ENCODE results near the gene CES3. TPM values are rescaled to one million over a fixed set of nuclear protein-coding genes. Genes with fewer than 3 reads are reported as not detected.

Gene CES3
- polyA plus RNA-seq, 2 of the 4 experiments (the other 2 are of a cell fraction), result 2.1 to 3.8 TPM

DNA sequence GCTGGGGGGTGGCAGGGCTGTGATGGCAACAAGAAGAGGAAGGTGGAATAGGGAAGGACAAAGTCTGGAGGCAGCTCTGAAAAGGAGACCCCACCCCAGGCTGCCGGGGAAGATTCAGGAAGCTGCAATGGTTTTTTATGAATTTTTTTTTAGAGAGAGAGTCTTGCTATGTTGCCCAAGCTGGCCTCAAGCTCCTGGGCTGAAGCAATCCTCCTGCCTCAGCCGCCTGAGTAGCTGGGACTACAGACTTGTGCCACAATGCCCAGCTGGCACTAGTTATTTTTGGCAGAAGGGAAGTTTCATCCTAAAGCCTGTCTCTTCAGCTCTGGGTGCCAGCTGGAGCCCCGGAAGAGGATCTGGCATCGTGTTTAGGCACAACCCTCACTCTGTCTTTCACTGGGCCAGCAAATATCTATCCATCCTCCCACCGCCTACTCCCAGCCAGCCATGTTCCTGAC is 1.3 kb upstream of the CES3 start:
- FAIRE-seq, result no peak
- Histone ChIP-seq H3K4me1 (no peaks in the 10 kb centered on the region), H3K4me2 (no peak overlapping the region), H3K4me3 (no peak overlapping the region), H3K9me3 (no peaks in the 10 kb centered on the region), H3K27ac (no peak overlapping the region)
- no peak for TF ChIP-seq PHF8 (IDR thresholded peaks at IDR 0.05; ENCODE audit: borderline replicate concordance, low read depth)
- TF ChIP-seq HOXB5 (CRISPR knock-in tag; IDR thresholded peaks at IDR 0.05), result no peak
- no peak for TF ChIP-seq MAZ (IDR thresholded peaks at IDR 0.05; ENCODE audit: borderline replicate concordance, low read depth, low read length)
- no peak for TF ChIP-seq CHD4 (IDR thresholded peaks at IDR 0.05; ENCODE audit: borderline replicate concordance)
- TF ChIP-seq, protein P1, sequence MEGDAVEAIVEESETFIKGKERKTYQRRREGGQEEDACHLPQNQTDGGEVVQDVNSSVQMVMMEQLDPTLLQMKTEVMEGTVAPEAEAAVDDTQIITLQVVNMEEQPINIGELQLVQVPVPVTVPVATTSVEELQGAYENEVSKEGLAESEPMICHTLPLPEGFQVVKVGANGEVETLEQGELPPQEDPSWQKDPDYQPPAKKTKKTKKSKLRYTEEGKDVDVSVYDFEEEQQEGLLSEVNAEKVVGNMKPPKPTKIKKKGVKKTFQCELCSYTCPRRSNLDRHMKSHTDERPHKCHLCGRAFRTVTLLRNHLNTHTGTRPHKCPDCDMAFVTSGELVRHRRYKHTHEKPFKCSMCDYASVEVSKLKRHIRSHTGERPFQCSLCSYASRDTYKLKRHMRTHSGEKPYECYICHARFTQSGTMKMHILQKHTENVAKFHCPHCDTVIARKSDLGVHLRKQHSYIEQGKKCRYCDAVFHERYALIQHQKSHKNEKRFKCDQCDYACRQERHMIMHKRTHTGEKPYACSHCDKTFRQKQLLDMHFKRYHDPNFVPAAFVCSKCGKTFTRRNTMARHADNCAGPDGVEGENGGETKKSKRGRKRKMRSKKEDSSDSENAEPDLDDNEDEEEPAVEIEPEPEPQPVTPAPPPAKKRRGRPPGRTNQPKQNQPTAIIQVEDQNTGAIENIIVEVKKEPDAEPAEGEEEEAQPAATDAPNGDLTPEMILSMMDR (IDR thresholded peaks at IDR 0.05), result no peak
- TF ChIP-seq FOSL2 (IDR thresholded peaks at IDR 0.05), result no peak
- no peak for TF ChIP-seq FOSL2 (CRISPR knock-in tag; IDR thresholded peaks at IDR 0.05)
- TF ChIP-seq, protein P2, sequence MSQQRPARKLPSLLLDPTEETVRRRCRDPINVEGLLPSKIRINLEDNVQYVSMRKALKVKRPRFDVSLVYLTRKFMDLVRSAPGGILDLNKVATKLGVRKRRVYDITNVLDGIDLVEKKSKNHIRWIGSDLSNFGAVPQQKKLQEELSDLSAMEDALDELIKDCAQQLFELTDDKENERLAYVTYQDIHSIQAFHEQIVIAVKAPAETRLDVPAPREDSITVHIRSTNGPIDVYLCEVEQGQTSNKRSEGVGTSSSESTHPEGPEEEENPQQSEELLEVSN (IDR thresholded peaks at IDR 0.05; ENCODE audit: borderline replicate concordance, low read depth), result no peak
- TF ChIP-seq RAD21 (conservative IDR thresholded peaks at IDR 0.05 in 1 of 2, IDR thresholded peaks at IDR 0.05 in 1 of 2), result no peak
- no peak for TF ChIP-seq ESRRA (IDR thresholded peaks at IDR 0.05; ENCODE audit: borderline replicate concordance, low read length)
- TF ChIP-seq, protein P3, sequence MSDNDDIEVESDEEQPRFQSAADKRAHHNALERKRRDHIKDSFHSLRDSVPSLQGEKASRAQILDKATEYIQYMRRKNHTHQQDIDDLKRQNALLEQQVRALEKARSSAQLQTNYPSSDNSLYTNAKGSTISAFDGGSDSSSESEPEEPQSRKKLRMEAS (IDR thresholded peaks at IDR 0.05), result no peak
- no peak for ATAC-seq
- 84% methylated on average over 5 of the region's 5 CpGs for WGBS (ENCODE audit: missing lambda C conversion rate)
- ChIA-PET CTCF (interaction anchor here (0.6 to 15.9 kb wide), 18 partner anchors 9 to 227 kb away, joined by 3 to 216 read pairs (median 8); partner anchors contain the start of gene B3GNT9), POLR2A (no interaction called here)
- no peak for DNase-seq (ENCODE audit: low read depth in 1 of 2, low spot score in 1 of 2)

DNA sequence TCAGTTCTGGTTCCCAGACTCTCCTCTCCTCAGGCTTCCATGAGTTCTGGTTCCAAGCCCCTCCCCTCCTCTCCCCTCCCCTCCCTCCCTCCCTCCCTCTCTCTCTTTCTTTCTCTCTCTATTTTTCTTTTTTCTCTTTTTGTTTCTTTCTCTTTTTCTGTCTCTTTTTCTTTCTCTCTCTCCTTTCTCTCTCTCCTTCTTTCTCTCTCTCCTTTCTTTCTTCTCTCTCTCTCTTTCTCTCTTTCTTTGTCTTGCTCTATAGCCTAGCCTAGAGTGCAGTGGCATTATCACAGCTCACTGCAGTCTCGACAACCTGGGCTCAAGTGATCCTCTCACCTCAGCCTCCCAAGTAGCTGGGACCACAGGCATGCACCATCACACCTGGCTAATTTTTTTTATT is 796 bp upstream of the CES3 start:
- ATAC-seq, result no peak
- CTCF ChIA-PET, result interaction anchor here (0.7 to 15.9 kb wide), 25 partner anchors 8 to 372 kb away, joined by 3 to 216 read pairs (median 5); partner anchors contain the start of gene B3GNT9
- no peak overlapping the region for H3K27ac ChIP-seq
- H3K4me3 ChIP-seq, result no peak overlapping the region
- H3K4me1 ChIP-seq, result no peaks in the 10 kb centered on the region
- no peak for FAIRE-seq
- H3K9me3 ChIP-seq, result no peaks in the 10 kb centered on the region
- DNase-seq (ENCODE audit: low read depth in 1 of 2, low spot score in 1 of 2), result no peak
- TF ChIP-seq JUN (IDR thresholded peaks at IDR 0.05), result no peak
- no peak for TF ChIP-seq FOXS1 (CRISPR knock-in tag; IDR thresholded peaks at IDR 0.05)
- TF ChIP-seq HDAC2 (IDR thresholded peaks at IDR 0.05), result no peak
- no peak for TF ChIP-seq ESRRA (IDR thresholded peaks at IDR 0.05; ENCODE audit: borderline replicate concordance, low read length)
- TF ChIP-seq POLR2AphosphoS2 (conservative IDR thresholded peaks at IDR 0.05; ENCODE audit: low read length), result no peak
- no peak for TF ChIP-seq CHD4 (IDR thresholded peaks at IDR 0.05; ENCODE audit: borderline replicate concordance)
- TF ChIP-seq, protein P4, sequence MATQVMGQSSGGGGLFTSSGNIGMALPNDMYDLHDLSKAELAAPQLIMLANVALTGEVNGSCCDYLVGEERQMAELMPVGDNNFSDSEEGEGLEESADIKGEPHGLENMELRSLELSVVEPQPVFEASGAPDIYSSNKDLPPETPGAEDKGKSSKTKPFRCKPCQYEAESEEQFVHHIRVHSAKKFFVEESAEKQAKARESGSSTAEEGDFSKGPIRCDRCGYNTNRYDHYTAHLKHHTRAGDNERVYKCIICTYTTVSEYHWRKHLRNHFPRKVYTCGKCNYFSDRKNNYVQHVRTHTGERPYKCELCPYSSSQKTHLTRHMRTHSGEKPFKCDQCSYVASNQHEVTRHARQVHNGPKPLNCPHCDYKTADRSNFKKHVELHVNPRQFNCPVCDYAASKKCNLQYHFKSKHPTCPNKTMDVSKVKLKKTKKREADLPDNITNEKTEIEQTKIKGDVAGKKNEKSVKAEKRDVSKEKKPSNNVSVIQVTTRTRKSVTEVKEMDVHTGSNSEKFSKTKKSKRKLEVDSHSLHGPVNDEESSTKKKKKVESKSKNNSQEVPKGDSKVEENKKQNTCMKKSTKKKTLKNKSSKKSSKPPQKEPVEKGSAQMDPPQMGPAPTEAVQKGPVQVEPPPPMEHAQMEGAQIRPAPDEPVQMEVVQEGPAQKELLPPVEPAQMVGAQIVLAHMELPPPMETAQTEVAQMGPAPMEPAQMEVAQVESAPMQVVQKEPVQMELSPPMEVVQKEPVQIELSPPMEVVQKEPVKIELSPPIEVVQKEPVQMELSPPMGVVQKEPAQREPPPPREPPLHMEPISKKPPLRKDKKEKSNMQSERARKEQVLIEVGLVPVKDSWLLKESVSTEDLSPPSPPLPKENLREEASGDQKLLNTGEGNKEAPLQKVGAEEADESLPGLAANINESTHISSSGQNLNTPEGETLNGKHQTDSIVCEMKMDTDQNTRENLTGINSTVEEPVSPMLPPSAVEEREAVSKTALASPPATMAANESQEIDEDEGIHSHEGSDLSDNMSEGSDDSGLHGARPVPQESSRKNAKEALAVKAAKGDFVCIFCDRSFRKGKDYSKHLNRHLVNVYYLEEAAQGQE (IDR thresholded peaks at IDR 0.05), result no peak
- no peak for TF ChIP-seq RNF2 (IDR thresholded peaks at IDR 0.05; ENCODE audit: borderline replicate concordance, low read depth)
- TF ChIP-seq CEBPB (IDR thresholded peaks at IDR 0.05), result no peak
- no peak for TF ChIP-seq ZNF302 (CRISPR knock-in tag; IDR thresholded peaks at IDR 0.05)
- no peak overlapping the region for H3K4me2 ChIP-seq
- POLR2A ChIA-PET, result no interaction called here
- WGBS (ENCODE audit: missing lambda C conversion rate), result 84% methylated on average over 1 of the region's 1 CpG
